Trophoblast cell (in vitro differentiated cells and primary cell): ENCODE results near the gene ATXN7.

Experiments
- DNase-seq, 2 donors: peaks; one replicate each; pipeline ENCODE4 v3.0.0-alpha.2; 2016
- H2AFZ ChIP-seq: 2 replicates; pipeline ENCODE4 v1.6.1; 2013; ENCODE audit warnings: low read length, moderate library complexity, mild to moderate bottlenecking; ENCODE audit not compliant: insufficient read depth, poor library complexity
- H2AK5ac ChIP-seq: 2 replicates; pipeline ENCODE4 v1.6.1; 2013; ENCODE audit warnings: mild to moderate bottlenecking, low read length
- H2BK120ac ChIP-seq: 2 replicates; pipeline ENCODE4 v1.6.1; 2013; ENCODE audit warnings: low read length, mild to moderate bottlenecking, moderate library complexity; ENCODE audit not compliant: insufficient read depth, poor library complexity
- H2BK12ac ChIP-seq: 2 replicates; pipeline ENCODE4 v1.6.1; 2013; ENCODE audit warnings: mild to moderate bottlenecking, low read length, moderate library complexity
- H2BK5ac ChIP-seq: 2 replicates; pipeline ENCODE4 v1.6.1; 2013; ENCODE audit warnings: low read length, low read depth, moderate library complexity, mild to moderate bottlenecking; ENCODE audit not compliant: poor library complexity
- H3K14ac ChIP-seq: 2 replicates; pipeline ENCODE4 v1.6.1; 2013; ENCODE audit warnings: mild to moderate bottlenecking, low read length
- H3K18ac ChIP-seq: 2 replicates; pipeline ENCODE4 v1.6.1; 2013; ENCODE audit warnings: mild to moderate bottlenecking, low read length
- H3K23ac ChIP-seq: 2 replicates; pipeline ENCODE4 v1.6.1; 2013; ENCODE audit warnings: low read length
- H3K27ac ChIP-seq: 2 replicates; pipeline ENCODE4 v1.5.1; 2013; ENCODE audit warnings: low read depth, mild to moderate bottlenecking, inconsistent platforms, low read length, moderate library complexity
- H3K27me3 ChIP-seq: 2 replicates; pipeline ENCODE4 v1.6.1; 2013; ENCODE audit warnings: inconsistent platforms, mild to moderate bottlenecking, low read length, moderate library complexity; ENCODE audit not compliant: insufficient read depth
- H3K36me3 ChIP-seq, 2 experiments: 1 replicate in 1 of 2; 2 replicates in 1 of 2; pipeline ENCODE4 v1.6.1; 2013; ENCODE audit warnings: low read length in 2 of 2, mild to moderate bottlenecking in 2 of 2, moderate library complexity in 1 of 2; ENCODE audit not compliant: insufficient read depth in 2 of 2, control insufficient read depth in 1 of 2
- H3K4ac ChIP-seq: 2 replicates; pipeline ENCODE4 v1.6.1; 2013; ENCODE audit warnings: low read depth, mild to moderate bottlenecking, low read length, moderate library complexity
- H3K4me1 ChIP-seq, 2 experiments: 1 replicate in 1 of 2; 2 replicates in 1 of 2; pipeline ENCODE4 v1.6.1; 2013; ENCODE audit warnings: low read length in 2 of 2, mild to moderate bottlenecking in 2 of 2, moderate library complexity in 1 of 2; ENCODE audit not compliant: insufficient read depth in 2 of 2, control insufficient read depth in 1 of 2
- H3K4me2 ChIP-seq: 2 replicates; pipeline ENCODE4 v1.6.1; 2013; ENCODE audit warnings: inconsistent platforms, mild to moderate bottlenecking, low read length, moderate library complexity
- H3K4me3 ChIP-seq: 2 replicates; pipeline ENCODE4 v1.5.1; 2013; ENCODE audit warnings: mild to moderate bottlenecking, low read depth, low read length, inconsistent platforms
- H3K79me1 ChIP-seq: one replicate; pipeline ENCODE4 v1.6.1; 2013; ENCODE audit warnings: low read length
- H3K79me2 ChIP-seq: 2 replicates; pipeline ENCODE4 v1.6.1; 2013; ENCODE audit warnings: low read length, mild to moderate bottlenecking; ENCODE audit not compliant: control insufficient read depth, insufficient read depth, poor library complexity
- H3K9ac ChIP-seq: 2 replicates; pipeline ENCODE4 v1.6.1; 2013; ENCODE audit warnings: mild to moderate bottlenecking, low read length
- H3K9me3 ChIP-seq: 2 replicates; pipeline ENCODE4 v1.6.1; 2013; ENCODE audit warnings: low read depth, mild to moderate bottlenecking, control low read depth, inconsistent platforms, low read length; ENCODE audit not compliant: insufficient read depth
- H4K12ac ChIP-seq: 2 replicates; pipeline ENCODE4 v1.6.1; 2013; ENCODE audit warnings: low read depth, mild to moderate bottlenecking, low read length, moderate library complexity
- H4K8ac ChIP-seq: 2 replicates; pipeline ENCODE4 v1.6.1; 2013; ENCODE audit warnings: low read depth, mild to moderate bottlenecking, low read length, moderate library complexity
- H4K91ac ChIP-seq: one replicate; pipeline ENCODE4 v1.6.1; 2013; ENCODE audit warnings: low read depth, mild to moderate bottlenecking, low read length, moderate library complexity
- WGBS: extraction: QIAGEN DNeasy Blood & Tissue Kit; methylation state at CpG from one replicate; pipeline ENCODE4 v1.1.7; 2013; ENCODE audit warnings: missing lambda C conversion rate; ENCODE audit not compliant: insufficient read length, insufficient coverage; ENCODE audit errors: extremely low coverage; 5-methylcytosine and 5-hydroxymethylcytosine counted together

Gene ATXN7

DNA sequence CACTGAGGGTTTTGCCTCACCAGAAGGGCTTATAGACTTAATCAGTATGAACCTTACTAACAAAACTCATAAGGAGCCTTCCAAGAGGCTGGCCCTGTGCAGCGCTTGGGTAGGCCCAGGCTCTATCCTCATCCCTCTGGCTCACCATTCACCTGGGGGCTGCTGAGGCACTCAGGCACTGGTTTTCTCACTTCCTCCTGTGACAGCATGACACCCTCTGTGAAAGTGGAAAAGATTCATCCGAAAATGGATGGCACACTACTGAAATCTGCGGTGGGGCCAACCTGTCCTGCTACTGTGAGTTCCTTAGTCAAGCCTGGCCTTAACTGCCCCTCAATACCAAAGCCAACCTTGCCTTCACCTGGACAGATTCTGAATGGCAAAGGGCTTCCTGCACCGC lies 118.3 kb downstream of the ATXN7 start:
- H3K18ac ChIP-seq, result no peak overlapping the region
- no peak overlapping the region for H3K23ac ChIP-seq
- no peak for DNase-seq
- H3K79me2 ChIP-seq, result no peaks in the 10 kb centered on the region
- no peak overlapping the region for H2BK120ac ChIP-seq
- H2BK12ac ChIP-seq, result no peak overlapping the region
- no peaks in the 10 kb centered on the region for H3K9me3 ChIP-seq
- no peak overlapping the region for H4K91ac ChIP-seq
- H3K4me3 ChIP-seq, result no peak overlapping the region
- no peak overlapping the region for H3K4ac ChIP-seq
- no peaks in the 10 kb centered on the region for H3K27me3 ChIP-seq
- no peaks in the 10 kb centered on the region for H3K4me1 ChIP-seq
- WGBS, result no CpG with 5 or more reads among the region's 4 CpGs
- peaks cover 1% of the 10 kb centered on the region for H3K79me1 ChIP-seq
- no peak overlapping the region for H2AK5ac ChIP-seq
- no peak overlapping the region for H2AFZ ChIP-seq
- no peak overlapping the region for H4K12ac ChIP-seq
- H3K4me2 ChIP-seq, result no peak overlapping the region
- no peak overlapping the region for H3K9ac ChIP-seq
- no peak overlapping the region for H3K14ac ChIP-seq
- no peak overlapping the region for H2BK5ac ChIP-seq
- H3K27ac ChIP-seq, result no peak overlapping the region
- H3K36me3 ChIP-seq, result peaks cover 12 to 24% of the 10 kb centered on the region in 2 experiments
- H4K8ac ChIP-seq, result no peak overlapping the region

GRCh38 chr3:63984391-63984790 lies 120.7 kb downstream of the ATXN7 start:
- no peaks in the 10 kb centered on the region for H3K79me2 ChIP-seq
- H3K27ac ChIP-seq, result no peak overlapping the region
- H4K8ac ChIP-seq, result no peak overlapping the region
- H3K4me1 ChIP-seq, result no peaks in the 10 kb centered on the region
- no peak overlapping the region for H3K14ac ChIP-seq
- no peak overlapping the region for H2BK120ac ChIP-seq
- H3K18ac ChIP-seq, result no peak overlapping the region
- no peaks in the 10 kb centered on the region for H3K27me3 ChIP-seq
- H3K36me3 ChIP-seq, result peaks cover 16 to 35% of the 10 kb centered on the region in 2 experiments
- no peak overlapping the region for H3K4ac ChIP-seq
- no peaks in the 10 kb centered on the region for H3K9me3 ChIP-seq
- no peak overlapping the region for H2AFZ ChIP-seq
- no peak overlapping the region for H2BK12ac ChIP-seq
- no peak overlapping the region for H4K12ac ChIP-seq
- H3K4me3 ChIP-seq, result no peak overlapping the region
- H3K9ac ChIP-seq, result no peak overlapping the region
- no peak overlapping the region for H3K23ac ChIP-seq
- no peak overlapping the region for H3K4me2 ChIP-seq
- H3K79me1 ChIP-seq, result peaks cover 1% of the 10 kb centered on the region
- H2AK5ac ChIP-seq, result no peak overlapping the region
- H2BK5ac ChIP-seq, result no peak overlapping the region
- H4K91ac ChIP-seq, result no peak overlapping the region
- WGBS, result no CpG with 5 or more reads among the region's 3 CpGs
- no peak for DNase-seq

DNA sequence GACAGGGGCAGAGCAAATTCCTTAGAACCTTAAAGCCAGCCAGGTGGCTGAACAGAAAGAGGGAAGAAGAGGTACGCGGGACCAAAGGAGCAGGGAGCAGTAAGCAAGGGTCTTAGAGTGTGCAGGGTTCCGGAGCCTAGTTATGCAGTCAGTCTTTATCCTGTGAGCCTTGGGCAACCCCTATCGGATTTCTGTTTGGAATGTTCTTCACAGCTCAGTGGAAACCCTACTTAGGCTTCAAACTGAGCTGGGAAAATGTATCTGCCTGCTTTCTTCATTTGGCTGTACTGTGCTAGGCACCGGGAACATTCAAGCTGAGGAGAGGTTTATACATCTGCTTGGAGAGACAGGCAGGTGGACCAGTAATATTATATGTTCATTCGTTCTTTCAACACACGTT lies 122.5 kb downstream of the ATXN7 start:
- Histone ChIP-seq H3K27me3 (no peaks in the 10 kb centered on the region), H4K12ac (no peak overlapping the region), H3K27ac (no peak overlapping the region), H3K9me3 (peaks cover 2% of the 10 kb centered on the region), H3K4ac (no peak overlapping the region), H3K36me3 (peaks cover 20 to 35% of the 10 kb centered on the region in 2 experiments), H3K4me2 (no peak overlapping the region), H3K79me1 (peaks cover 1% of the 10 kb centered on the region), H3K14ac (no peak overlapping the region), H2BK120ac (no peak overlapping the region), H3K23ac (no peak overlapping the region), H4K8ac (no peak overlapping the region), H2AK5ac (no peak overlapping the region), H3K79me2 (no peaks in the 10 kb centered on the region), H2AFZ (no peak overlapping the region), H3K18ac (no peak overlapping the region), H4K91ac (no peak overlapping the region), H3K4me3 (no peak overlapping the region), H3K4me1 (no peaks in the 10 kb centered on the region), H2BK5ac (no peak overlapping the region), H3K9ac (no peak overlapping the region), H2BK12ac (no peak overlapping the region)
- WGBS, result no CpG with 5 or more reads among the region's 7 CpGs
- DNase-seq, result no peak

- Histone ChIP-seq H3K4me3 (no peak overlapping the region), H4K91ac (no peak overlapping the region), H2AFZ (no peak overlapping the region), H2BK120ac (no peak overlapping the region), H3K9me3 (peaks cover 2% of the 10 kb centered on the region), H3K4ac (no peak overlapping the region), H3K79me2 (no peaks in the 10 kb centered on the region), H2BK12ac (no peak overlapping the region), H3K4me2 (no peak overlapping the region), H3K4me1 (no peaks in the 10 kb centered on the region), H4K12ac (no peak overlapping the region), H3K36me3 (peaks cover 19 to 39% of the 10 kb centered on the region in 2 experiments), H3K27me3 (no peaks in the 10 kb centered on the region), H2AK5ac (no peak overlapping the region), H2BK5ac (no peak overlapping the region), H3K18ac (no peak overlapping the region), H3K9ac (no peak overlapping the region), H3K14ac (no peak overlapping the region), H3K23ac (no peak overlapping the region), H3K79me1 (peaks cover 1% of the 10 kb centered on the region), H4K8ac (no peak overlapping the region), H3K27ac (no peak overlapping the region)
- no peak for DNase-seq
- no CpG with 5 or more reads among the region's 2 CpGs for WGBS
These were observed 123.2 kb downstream of the ATXN7 start for GRCh38 chr3:63986831-63987230.
